ENCODE results near the gene ZNF207.

DNA sequence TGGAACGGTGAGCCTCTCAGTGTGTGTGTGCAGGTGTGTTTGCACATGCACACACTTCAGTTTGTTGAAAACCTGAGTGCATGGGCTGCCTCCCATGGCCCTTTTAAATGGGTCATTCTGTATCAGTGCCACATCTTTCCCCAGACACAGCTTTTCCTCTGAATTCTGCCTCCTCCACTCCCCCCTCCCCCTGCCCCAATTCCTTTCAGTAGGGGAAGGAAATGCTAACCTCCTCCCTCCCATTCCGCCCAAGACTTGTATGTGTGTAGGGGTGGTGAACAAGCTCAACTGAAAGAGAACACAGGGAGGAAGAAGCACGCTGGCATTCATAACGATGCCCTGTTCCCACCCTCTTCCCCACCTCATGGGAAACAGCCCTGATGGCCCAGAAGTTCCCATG is 42.3 kb upstream of the ZNF207 start:
- no peak for TF ChIP-seq EP300 (IDR thresholded peaks at IDR 0.05; ENCODE audit: borderline replicate concordance)
- TF ChIP-seq, protein P1, sequence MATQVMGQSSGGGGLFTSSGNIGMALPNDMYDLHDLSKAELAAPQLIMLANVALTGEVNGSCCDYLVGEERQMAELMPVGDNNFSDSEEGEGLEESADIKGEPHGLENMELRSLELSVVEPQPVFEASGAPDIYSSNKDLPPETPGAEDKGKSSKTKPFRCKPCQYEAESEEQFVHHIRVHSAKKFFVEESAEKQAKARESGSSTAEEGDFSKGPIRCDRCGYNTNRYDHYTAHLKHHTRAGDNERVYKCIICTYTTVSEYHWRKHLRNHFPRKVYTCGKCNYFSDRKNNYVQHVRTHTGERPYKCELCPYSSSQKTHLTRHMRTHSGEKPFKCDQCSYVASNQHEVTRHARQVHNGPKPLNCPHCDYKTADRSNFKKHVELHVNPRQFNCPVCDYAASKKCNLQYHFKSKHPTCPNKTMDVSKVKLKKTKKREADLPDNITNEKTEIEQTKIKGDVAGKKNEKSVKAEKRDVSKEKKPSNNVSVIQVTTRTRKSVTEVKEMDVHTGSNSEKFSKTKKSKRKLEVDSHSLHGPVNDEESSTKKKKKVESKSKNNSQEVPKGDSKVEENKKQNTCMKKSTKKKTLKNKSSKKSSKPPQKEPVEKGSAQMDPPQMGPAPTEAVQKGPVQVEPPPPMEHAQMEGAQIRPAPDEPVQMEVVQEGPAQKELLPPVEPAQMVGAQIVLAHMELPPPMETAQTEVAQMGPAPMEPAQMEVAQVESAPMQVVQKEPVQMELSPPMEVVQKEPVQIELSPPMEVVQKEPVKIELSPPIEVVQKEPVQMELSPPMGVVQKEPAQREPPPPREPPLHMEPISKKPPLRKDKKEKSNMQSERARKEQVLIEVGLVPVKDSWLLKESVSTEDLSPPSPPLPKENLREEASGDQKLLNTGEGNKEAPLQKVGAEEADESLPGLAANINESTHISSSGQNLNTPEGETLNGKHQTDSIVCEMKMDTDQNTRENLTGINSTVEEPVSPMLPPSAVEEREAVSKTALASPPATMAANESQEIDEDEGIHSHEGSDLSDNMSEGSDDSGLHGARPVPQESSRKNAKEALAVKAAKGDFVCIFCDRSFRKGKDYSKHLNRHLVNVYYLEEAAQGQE (IDR thresholded peaks at IDR 0.05; ENCODE audit: low read depth) = no peak
- TF ChIP-seq EGR1 (IDR thresholded peaks at IDR 0.05) = no peak
- TF ChIP-seq CEBPB (IDR thresholded peaks at IDR 0.05) = no peak
- TF ChIP-seq RAD21 (IDR thresholded peaks at IDR 0.05; ENCODE audit: low read depth) = no peak
- TF ChIP-seq, protein P2, sequence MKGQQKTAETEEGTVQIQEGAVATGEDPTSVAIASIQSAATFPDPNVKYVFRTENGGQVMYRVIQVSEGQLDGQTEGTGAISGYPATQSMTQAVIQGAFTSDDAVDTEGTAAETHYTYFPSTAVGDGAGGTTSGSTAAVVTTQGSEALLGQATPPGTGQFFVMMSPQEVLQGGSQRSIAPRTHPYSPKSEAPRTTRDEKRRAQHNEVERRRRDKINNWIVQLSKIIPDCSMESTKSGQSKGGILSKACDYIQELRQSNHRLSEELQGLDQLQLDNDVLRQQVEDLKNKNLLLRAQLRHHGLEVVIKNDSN (IDR thresholded peaks at IDR 0.05) = no peak
- no peak for TF ChIP-seq NFIC (IDR thresholded peaks at IDR 0.05)
- TF ChIP-seq TEAD4 (IDR thresholded peaks at IDR 0.05) = no peak
- no peak for TF ChIP-seq TAF1 (IDR thresholded peaks at IDR 0.05; ENCODE audit: low read depth)
- TF ChIP-seq, protein P3, sequence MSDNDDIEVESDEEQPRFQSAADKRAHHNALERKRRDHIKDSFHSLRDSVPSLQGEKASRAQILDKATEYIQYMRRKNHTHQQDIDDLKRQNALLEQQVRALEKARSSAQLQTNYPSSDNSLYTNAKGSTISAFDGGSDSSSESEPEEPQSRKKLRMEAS (IDR thresholded peaks at IDR 0.05) = no peak
- TF ChIP-seq YY1 (IDR thresholded peaks at IDR 0.05; ENCODE audit: low read depth) = no peak
- no peak for TF ChIP-seq FOXM1 (IDR thresholded peaks at IDR 0.05; ENCODE audit: borderline replicate concordance, low read depth)
- TF ChIP-seq TCF12 (IDR thresholded peaks at IDR 0.05; ENCODE audit: low read depth) = no peak

All from Ishikawa (cell line).